Stimulated activated CD8-positive, alpha-beta memory T cell treated with anti-CD3 and anti-CD28 coated beads, Interleukin-15, amount 100 ng/mL, for 48 hours (primary cell): ENCODE data around the gene GPR146.

Experiments used
- DNase-seq, 2 donors: peaks; one replicate each; pipeline ENCODE4 v3.0.0-alpha.2; 2020; ENCODE audit warnings: low read depth in 2 of 2

Gene GPR146

GRCh38 chr7:1011297-1012003 lies 32.9 kb upstream of the GPR146 start:
- DNase-seq, result no peak

GRCh38 chr7:1012004-1012715 lies 32.2 kb upstream of the GPR146 start:
- no peak for DNase-seq

- no peak for DNase-seq
These were observed 31.6 kb upstream of the GPR146 start for GRCh38 chr7:1012716-1013095.

GRCh38 chr7:1013581-1013980 lies 30.8 kb upstream of the GPR146 start:
- DNase-seq, result no peak

GRCh38 chr7:1014681-1015080 lies 29.7 kb upstream of the GPR146 start:
- DNase-seq, result no peak

GRCh38 chr7:1015196-1016121 lies 28.9 kb upstream of the GPR146 start:
- DNase-seq, result no peak

- DNase-seq, result no peak
These were observed 27.5 kb upstream of the GPR146 start for GRCh38 chr7:1016577-1017531.

GRCh38 chr7:1017586-1018333 lies 26.6 kb upstream of the GPR146 start:
- no peak for DNase-seq

GRCh38 chr7:1018334-1018695 lies 26.0 kb upstream of the GPR146 start:
- no peak for DNase-seq

- no peak for DNase-seq
These were observed 25.0 kb upstream of the GPR146 start for GRCh38 chr7:1019255-1019785.

- DNase-seq, result no peak
These were observed 24.3 kb upstream of the GPR146 start for GRCh38 chr7:1019789-1020610.

GRCh38 chr7:1020849-1021251 lies 23.5 kb upstream of the GPR146 start:
- no peak for DNase-seq

- DNase-seq, result no peak
These were observed 23.0 kb upstream of the GPR146 start for GRCh38 chr7:1021366-1021765.

- DNase-seq, result no peak
These were observed 22.4 kb upstream of the GPR146 start for GRCh38 chr7:1021931-1022330.

GRCh38 chr7:1022356-1022755 lies 22.0 kb upstream of the GPR146 start:
- no peak for DNase-seq

- DNase-seq, result no peak
These were observed 21.4 kb upstream of the GPR146 start for GRCh38 chr7:1022801-1023465.

- no peak for DNase-seq
These were observed 20.0 kb upstream of the GPR146 start for GRCh38 chr7:1024331-1024841.

GRCh38 chr7:1024876-1025742 lies 19.2 kb upstream of the GPR146 start:
- DNase-seq, result no peak
